DOHH2 (cell line): ENCODE measurements around the gene ZRANB3.

Source experiments
- CTCF ChIP-seq: fragments of 200-600 bp; sonication (generic); IDR thresholded peaks from one replicate; pipeline ENCODE4 v1.5.1; 2014; ENCODE audit warnings: antibody characterized with exemption, mild to moderate bottlenecking, low read depth, low read length; ENCODE audit not compliant: poor library complexity, severe bottlenecking
- EZH2phosphoT487 ChIP-seq: fragments of 200-600 bp; sonication (generic); IDR thresholded peaks from 2 replicates; pipeline ENCODE4 v1.6.1; 2017; ENCODE audit warnings: borderline replicate concordance, mild to moderate bottlenecking, antibody characterized with exemption, low read length, moderate library complexity, mixed read lengths

- TF ChIP-seq CTCF: no peak
- TF ChIP-seq EZH2phosphoT487: no peak
Observed at GRCh38 chr2:135311962-135312361, 219.1 kb downstream of the ZRANB3 start.
